GM21526 (cell line): ENCODE data around the gene EPB41.
"Not testable (repeated sequence)": the region's sequence is repeated elsewhere in the genome, so short reads cannot be mapped to it uniquely, and the experiment has no call there.

Source experiments
- ATAC-seq: cut with Tn5 transposase; IDR thresholded peaks from one replicate; pipeline ENCODE4 v1.9.1; 2021; ENCODE audit warnings: moderate library complexity; ENCODE audit not compliant: unreplicated experiment, low FRiP score

The EPB41 gene

DNA sequence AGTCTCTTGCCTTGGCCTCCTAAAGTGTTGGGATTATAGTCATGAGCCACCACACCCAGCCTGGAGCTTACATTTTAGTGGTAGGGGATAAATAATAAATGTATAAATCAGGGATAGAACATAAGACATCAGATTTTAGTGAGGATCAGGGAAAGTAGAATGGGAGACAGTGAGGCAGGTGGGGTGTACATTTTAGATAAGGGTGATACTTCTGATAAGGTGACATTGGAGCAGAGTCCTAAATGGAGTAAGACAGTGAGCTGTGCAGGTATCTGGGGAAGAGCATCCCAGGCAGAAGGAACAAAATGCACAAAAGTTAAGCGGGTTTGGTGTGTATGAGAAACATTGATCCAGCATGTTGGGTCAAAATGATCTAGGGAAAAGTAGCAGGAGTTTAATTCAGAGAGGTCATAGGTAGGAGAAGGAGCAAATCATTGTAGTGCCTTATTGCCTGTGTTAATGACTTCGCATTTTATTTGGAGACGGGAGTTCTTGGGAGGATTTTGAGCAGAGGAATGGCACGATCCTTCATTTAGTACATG is 11.1 kb downstream of the EPB41 start:
- ATAC-seq, result no peak

DNA sequence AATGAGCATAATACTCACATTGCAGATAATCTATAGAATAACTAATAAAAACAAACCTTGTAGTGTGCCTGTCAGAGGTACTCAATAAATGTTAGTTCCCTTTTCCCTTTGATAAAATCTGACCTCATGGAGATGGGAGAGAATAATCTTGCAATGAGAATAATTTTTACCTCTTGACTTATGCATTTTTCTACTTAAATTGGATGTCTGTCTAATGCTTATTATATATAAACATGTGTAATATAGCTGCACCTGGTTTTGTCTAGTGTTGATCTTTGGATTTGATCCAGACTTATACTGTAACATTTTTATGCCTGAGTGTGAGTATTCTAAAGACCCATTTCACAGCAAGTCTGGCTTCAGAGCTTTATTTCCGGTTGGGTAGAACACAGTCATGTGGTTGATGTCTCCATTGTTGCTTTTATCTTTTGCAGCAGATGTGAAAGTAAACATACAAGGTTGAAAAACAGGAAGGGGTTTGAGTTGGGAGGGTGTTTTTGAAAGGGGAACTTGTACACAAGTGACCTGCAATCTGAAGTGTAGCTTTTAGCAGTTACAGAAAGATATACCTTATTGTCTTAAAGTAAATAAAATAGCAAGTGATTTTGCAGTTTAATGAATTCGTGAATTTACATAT is 12.4 kb downstream of the EPB41 start:
- peak; percentile 89 for ATAC-seq

DNA sequence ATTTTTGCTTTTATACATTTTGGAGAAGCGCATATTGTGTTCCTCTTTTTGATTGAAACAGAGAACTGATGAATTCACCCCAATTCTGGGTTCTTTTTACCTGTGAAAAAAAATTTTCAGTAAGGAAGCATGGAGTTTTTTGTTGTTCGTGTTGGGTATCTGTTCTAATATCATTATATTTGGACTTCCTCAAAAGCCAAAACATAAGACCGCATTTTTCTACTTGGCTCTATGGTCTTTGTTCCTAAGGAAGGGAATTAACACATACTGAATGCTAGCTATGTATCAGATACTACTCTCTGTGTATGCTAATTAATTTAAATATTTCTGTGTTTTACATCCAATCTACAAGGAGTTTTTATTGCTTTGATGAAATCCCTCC is 12.9 kb downstream of the EPB41 start:
- no peak for ATAC-seq

DNA sequence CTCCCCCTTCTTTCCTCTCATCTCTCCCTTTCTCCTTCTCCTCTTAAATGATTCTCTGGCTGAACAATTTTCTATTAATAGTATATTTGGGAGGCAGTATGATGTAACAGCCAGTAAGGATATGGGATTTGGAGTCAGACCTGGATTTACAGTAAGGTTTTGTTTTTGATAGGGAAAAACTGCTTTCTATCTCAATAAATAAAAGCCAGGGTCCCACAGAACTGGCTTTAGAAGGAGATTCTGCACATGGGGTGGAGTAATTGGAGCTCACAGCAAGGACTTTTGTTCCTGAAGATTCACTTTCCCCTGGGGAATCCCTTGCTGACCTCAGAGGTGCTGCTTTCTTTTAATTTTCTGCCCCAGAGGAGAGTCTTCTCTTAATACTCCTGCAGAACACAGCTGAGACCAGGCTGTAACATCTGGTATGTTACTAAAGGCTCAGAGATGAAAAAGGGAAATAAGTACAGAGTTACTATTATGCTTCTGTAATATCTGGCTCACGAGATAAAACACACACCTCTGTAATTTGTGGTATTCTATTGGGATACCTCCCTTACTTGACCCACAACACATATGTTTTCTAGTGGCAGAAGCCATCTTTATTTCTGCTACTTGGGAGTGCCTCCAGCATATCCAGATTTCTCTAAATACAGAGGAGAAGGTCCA is 13.4 kb downstream of the EPB41 start:
- ATAC-seq, result no peak

DNA sequence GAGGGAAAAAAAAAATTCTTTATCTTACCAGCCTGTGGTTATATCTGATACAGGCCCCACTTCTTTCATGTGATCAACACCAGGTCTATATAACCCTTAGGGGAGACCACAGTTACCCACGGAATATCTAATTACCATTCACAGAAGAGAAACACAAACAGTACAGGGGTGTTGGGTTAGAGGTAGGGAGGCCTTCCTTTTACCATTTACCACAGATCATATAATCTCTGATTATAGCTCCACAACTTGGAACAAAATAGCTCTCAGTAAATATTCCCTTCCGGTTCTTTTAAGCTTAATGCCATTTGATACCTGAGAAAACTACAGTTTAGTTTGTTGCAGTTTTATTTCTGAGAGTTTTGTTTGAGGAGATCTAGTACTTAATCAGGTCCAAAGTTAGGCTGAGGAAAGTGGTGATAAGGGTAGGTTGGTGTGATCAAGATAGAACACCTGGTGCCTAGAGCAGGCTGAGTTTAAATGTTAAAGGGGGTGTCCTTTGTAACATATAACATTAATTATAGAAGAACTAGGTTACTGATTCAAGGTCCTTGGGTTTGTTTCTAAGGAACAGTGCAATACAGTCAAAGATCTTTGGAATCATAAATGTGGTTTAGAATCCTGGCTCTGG is 14.1 kb downstream of the EPB41 start:
- no peak for ATAC-seq

DNA sequence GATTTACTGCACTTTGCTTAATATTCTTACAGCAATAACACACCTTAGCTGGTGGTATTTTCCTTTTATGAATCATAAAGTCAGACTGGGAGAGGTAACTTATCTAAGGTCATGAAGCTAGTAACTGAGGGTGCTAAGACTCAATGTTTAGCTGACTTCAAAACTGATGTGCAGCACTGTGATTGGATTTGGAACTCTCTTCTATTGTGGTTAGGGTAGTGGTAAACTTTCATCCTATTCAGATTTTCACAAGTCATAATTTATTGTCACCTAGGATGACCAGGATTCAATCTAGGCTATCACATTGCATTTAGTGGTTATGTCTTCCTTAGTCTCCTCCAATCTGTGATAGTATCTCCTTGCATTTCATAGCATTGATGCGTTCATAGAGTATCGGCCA is 18.9 kb downstream of the EPB41 start:
- ATAC-seq, result no peak

DNA sequence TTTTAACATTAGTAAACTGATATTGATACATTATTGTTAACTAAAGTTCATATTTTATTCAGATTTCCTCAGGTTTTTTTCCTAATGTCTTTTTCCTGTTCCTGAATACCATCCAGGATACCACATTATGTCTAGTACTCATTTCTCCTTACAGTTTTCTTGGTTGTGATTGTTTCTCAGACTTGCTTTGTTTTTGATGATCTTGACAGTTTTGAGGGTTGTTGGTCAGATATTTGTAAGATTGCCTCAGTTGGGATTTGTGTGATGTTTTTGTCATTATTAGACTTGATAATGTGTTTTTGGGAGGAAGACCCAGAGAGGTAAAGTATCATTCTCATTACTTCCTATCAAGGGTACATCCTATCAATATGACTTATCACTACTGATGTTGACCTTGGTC is 19.5 kb downstream of the EPB41 start:
- ATAC-seq, result no peak

DNA sequence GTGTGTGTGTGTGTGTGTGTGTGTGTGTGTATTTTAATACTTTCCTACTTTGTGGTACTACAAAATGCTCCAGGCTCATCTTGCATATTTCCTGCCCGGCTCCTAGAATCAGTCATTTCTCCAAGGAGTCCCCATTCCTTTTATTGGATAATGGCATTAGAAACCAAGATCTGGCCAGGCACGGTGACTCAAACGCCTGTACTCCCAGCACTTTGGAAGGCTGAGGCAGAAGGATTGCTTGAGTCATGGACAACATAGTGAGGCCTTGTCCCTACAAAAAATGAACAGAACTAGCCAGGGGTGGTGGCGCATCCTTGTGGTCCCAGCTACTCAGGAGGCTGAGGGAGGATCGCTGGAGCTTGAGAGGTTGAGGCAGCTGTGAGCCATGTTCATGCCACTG is 20.3 kb downstream of the EPB41 start:
- no peak for ATAC-seq

DNA sequence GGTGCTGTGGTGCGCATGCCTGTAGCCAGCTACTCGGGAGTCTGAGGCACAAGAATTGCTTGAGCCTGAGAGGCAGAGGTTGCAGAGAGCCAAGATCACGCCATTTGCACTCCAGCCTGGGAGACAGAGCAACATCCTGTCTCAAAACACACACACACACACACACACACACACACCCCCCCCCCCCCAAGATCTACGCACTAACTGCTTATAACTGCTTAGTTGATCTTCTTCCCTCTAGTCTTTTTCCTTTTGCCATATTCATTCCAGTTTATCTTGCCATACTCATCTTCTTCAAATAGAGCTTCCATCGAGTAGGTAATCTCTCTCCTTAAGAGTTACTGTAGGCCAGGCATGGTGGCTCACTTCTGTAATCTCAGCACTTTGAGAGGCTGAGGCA is 20.9 kb downstream of the EPB41 start:
- no peak for ATAC-seq

DNA sequence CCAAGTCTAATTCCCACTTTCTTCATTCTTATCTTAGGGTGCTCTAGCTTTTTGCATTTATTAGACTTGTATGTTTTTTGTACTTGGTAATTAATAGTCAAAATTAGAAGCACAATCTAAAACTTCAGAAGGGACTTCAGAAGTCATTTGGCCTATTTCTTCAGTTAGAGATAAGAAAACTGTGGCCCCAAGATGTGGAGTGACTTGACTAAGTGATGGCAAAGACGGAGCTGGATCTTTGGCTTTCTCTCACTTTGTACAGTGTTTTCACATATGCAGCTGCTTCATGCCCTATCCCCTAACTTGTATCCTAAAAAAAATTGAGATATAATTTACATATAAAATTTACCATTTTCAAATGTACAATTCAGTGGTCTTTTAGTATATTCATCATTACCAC is 21.7 kb downstream of the EPB41 start:
- ATAC-seq, result no peak

DNA sequence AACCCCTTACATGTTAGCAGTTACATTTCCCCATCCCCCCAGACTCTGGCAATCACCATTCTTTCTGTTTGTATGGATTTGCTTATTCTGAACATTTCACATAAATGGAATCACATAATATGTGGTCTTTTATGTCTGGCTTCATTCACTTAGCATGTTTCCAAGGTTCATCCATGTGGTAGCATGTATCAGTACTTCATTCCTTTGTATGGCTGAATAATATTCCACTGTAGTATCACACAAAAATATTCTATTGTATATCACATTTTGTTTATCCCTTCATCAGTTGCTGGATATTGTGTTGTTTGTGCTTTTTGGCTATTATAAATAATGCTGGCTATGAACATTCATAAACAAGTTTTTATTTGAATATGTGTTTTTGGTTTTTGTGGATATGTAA is 22.2 kb downstream of the EPB41 start:
- no peak for ATAC-seq

DNA sequence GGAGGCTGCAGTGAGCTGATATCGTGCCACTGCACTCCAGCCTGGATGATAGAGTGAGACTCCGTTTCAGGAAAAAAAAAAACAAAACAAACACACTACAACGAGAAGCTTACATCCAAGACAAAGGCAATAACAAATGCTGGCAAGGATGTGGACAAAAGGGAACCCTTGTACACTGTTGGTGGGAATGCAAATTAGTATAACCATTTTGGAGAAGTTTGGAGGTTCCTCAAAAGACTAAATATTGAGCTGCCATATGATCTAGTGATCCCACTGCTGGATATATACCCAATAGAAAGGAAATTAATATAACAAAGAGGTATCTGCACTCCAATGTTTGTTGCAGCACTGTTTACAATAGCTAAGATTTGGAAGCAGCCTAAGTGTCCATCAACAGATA is 29.2 kb downstream of the EPB41 start:
- not testable (repeated sequence) for ATAC-seq

DNA sequence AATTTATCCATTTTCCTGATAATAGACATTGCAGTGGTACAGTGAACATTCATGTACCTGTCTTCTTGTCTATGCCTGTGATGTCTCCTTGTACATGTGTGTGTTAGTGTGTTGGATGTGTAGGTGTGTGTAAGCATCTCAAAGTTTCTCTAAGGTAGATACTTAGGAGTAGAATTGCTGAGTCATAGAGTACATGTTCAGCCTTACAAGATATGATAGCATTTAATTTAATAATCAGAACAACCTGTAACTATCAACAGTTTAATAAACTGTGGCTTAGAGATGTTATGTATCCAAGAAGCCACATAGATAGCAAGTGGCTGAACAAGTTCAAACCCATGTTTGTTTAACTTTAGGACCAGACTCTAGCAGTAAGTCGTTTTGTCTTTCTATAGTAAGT is 35.6 kb downstream of the EPB41 start:
- no peak for ATAC-seq

DNA sequence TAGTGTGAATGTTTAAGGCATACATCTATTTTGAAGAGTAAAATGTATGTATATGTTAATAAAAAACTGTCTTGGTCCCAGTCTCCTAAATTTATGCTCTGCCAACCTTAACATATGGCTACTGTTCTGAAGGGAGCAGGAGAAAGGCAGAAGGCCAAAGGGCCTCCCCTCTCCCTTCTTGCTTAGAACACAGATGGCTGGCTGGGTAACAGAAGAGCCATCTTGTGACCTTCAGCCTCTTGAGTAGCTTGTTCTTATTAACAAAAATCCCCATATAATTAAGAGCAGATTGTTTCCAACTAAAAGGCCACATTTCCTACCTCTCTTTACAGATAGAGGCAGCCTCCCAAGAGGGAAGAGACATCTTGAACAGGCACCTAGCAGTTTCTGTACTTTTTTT is 36.1 kb downstream of the EPB41 start:
- no peak for ATAC-seq

DNA sequence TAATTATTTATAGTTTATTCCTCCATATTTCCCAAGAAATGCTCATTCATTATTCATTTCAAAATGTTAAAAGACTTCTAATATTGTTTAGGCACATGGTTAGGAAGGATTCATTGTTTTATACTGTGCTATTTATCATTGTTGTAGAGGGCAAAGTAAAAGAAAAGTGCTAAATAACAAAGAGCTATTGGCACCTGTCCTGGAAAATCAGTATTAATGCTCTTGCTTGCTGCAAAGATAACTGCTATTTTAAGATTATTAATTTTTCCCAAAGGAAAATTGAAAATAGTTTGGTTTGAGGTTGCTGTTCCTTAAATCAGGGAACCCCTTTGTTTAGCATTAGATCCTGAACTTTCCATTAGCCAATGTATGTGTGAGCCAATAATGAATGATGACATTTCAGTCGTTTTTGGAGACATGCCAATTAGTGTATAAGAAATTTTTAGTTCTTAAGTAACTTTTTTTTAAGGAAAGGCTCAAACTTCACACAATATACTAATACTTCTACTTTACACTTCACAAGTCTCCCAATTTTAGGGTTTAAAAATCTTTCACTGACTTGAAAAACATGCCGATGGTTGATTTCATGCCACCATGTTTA is 39.9 kb downstream of the EPB41 start:
- no peak for ATAC-seq

DNA sequence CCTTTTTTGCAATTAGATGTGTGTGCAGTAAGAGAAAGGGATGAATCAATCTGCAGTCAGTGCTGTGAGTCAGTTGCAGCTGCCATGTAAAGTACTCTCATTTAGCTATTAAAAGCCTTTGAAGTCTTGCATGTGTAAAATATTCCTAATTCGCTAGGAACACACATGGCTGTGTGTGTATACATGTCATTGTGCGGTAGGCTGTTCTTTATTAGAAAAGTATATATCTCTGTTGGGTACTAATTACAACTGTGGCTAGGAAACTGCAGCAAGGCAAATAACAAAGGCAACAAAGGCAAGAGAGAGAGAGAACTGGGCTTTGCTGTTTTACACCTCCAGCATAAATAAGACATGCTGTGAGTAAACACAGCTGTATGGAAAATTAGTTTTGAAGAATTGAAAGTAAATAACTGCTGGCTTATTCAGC is 41.7 kb downstream of the EPB41 start:
- no peak for ATAC-seq

DNA sequence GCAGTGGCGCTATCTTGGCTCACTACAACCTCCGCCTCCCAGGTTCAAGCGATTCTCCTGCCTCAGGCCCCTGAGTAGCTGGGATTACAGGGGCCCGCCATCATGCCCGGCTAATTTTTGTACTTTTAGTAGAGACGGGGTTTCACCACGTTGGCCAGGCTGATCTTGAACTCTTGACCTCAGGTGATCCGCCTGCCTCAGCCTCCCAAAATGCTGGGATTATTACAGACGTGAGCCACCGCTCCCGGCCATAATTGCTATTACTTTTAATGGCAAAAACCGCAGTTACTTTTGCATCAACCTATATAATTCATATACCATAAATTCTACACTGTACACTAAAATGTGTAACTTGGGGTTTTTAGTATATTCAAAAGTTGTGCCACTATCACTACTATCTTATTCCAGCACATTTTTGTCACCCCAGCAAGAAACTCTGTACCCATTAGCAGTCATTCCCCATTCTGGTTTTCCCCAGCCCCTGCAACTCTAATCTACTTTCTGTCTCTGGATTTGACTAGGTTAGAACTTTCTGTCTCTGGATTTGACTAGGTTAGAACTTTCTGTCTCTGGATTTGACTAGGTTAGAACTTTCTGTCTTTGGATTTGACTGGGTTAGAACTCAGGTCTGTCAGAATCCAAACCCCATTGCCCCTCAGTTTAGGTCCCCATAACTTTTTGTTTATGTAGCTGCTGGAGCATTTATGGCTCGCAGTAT is 47.9 kb downstream of the EPB41 start:
- ATAC-seq, result not testable (repeated sequence)

DNA sequence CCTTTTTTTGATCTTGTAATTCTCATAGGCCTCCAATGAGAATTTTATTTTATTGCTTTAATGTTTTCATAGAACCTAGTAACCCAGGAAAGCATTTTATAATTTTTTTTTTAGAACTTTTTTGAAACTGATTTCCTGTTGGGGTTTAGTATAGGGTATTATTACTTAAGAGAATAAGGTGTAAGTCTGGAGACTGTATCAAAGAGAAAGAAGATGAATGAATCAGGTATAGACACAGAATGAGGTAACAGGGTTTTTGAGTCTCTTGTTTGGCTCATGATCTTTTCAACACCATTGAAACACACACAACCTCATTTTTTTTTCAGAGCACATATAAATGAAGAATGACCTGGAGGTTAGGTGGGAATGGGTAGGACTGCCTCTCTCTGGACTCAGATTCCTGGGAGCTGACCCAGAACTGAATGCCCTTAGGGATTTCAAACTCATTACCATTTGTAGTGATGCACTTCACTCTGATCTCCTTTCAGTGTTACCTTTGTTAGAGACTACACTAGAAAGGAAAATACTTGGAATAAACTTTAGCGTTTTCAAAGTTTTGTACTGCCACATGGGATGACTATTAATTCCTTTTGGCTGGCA is 51.0 kb downstream of the EPB41 start:
- no peak for ATAC-seq

DNA sequence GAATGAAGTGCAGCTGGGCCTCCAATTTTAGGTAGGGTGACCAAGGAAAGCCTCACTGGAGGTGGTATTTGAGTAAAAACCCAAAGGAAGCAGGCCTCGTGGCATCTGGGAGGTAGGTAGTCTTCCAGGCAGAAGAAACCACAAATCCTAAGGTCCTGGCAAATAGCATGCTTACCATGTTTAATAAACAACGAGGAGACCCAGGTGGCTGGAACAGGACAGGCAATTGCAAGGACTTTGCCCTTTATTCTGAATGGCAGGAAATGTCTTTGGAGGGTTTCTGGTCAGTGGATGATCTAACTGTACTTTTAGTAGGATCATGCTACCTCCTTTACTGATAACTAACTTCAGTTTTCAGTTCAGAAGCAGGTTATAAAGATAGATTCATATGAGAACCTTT is 52.2 kb downstream of the EPB41 start:
- no peak for ATAC-seq

DNA sequence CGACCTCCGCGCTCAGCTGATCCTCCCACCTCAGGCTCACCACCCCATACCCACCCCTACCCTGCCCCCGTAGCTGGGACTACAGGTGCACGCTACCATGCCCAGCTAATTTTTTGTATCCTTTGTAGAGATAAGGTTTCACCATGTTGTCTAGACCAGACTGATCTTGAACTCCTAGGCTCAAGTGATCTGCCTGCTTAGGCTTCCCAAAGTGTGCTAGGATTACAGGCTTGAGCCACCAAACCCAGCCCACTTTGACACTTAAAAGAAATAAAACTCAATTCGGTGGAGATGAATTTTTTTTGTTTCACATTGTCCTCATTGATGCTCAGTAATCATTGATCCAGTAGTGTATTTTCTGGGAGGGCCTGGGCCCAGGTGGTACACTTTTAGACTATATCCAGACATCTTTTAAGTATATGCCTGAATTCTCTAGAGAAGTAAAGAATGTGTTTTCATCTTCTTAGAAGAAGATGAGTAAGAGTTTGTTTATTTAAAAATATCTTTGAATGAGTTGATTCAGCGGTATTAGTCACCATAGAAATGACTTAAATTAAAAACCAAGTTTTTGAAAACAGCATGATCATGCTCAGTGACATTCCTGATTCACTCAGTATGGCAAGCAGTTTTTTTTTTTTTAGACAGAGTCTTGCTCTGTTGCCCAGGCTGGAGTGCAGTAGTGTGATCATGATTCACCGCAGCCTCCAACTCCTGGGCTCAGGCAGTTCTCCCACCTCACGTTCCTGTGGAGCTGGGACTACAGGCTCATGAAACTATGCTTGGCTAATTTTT is 57.8 kb downstream of the EPB41 start:
- ATAC-seq, result no peak
